Stimulated activated CD8-positive, alpha-beta memory T cell treated with anti-CD3 and anti-CD28 coated beads, Interleukin-12 subunit alpha, Interleukin-12 subunit beta, amount 100 ng/mL, for 24 hours (primary cell): Measurements from ENCODE around the gene BTBD6.

Experiments used
- DNase-seq: peaks from one replicate; pipeline ENCODE4 v3.0.0-alpha.2; 2020; ENCODE audit errors: extremely low read depth

Gene BTBD6

DNA sequence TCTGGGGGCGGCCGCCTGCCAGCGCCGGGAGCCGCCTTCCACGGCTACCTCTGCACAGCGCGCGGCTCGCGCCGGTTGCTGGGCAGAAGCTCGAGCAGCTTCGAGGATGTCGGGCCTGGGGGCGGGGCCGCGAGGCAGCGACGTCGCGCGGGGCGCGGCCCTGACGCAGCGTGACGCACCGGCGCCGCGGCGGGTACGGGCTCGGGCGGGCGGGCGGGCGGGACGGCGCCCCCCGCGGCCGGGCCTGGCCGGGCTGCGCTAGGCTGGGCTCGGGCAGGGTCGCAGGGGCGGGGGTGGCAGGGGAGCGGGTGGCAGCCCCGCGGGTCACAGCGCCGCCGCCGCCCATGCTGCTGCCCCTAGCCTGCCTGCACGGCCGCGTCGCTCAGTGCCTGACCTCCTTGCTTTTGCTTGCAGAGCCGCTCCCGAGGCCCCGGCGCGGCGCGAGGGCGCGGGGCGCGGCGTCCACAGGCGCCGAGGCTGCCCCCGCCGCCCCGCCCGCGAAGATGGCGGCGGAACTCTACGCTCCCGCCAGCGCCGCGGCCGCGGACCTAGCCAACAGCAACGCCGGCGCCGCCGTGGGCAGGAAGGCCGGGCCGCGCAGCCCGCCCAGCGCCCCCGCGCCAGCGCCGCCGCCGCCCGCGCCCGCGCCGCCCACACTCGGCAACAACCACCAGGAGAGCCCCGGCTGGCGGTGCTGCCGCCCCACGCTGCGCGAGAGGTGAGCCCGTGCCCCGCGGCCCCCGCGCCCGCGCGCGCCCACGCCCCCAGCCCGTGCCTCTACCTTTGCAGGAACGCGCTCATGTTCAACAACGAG, at the start of gene BTBD6:
Gene BTBD6, plus strand, starts transcription at position 166 of the 814 bp plus-strand sequence. Its CDS starts 179 bp downstream, at position 345.
- DNase-seq = peak; percentile 70

GRCh38 chr14:105198588-105198987, 49.7 kb upstream of the BTBD6 start:
- no peak for DNase-seq

- no peak for DNase-seq
These were observed 49.2 kb upstream of the BTBD6 start for GRCh38 chr14:105199093-105199492.

DNA sequence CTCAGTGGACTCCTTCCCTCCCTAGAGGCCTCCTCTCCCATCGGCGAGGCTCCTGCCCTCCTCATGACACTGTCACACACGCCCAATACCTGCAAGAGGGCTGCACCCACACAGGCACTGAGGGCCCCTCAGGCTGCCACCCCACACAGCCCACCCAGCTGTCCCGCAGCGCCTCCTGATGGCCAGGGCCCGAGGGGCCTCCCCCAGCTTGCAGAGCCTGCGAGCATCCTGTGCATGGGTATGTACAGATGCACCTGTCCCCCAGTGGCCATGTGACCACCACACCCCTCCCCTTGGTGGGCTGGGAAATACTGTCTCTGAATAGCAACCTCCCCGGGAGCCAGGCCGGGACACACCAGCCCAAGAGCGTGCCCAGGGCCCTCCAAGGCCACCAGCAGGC, 48.3 kb upstream of the BTBD6 start:
- no peak for DNase-seq

GRCh38 chr14:105200641-105201040, 47.7 kb upstream of the BTBD6 start:
- DNase-seq = no peak

DNA sequence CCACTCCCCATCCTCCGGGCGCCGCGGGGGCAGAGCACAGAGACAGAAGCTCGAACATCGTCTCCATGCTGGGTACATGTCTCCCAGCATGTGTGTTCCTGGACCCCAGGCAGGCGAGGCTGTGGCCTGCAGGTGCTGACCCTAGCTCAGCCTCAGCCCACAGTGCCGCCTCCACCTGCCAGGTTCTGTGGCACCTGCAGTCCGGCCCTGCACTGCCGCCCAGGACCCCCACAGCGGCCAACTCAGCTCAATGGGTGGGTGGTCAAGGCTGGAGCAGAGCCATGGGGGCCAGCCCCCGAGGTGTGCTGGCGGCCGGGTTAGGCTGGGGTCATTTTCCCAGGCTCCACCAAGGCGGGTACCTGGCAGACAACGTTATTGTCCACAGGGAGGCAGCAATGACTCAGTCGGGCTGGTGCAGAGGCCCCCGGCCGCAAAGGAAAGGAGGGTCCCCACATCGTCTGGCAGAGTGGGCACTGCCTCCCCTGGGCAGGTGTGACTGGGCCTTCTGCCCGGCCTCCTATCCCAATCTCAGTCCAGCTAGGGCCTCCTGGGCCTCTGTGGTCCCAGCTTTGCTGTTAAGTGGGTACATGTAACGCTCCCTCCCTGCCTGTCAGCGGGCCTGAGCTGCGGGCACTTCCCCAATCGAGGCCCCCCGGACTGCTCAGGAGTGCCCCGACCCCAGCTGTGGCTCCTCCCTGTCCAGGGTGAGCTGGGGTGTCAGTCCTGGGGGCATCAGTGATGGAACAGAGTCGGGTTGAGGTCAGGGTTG, 47.0 kb upstream of the BTBD6 start:
- DNase-seq = no peak

DNA sequence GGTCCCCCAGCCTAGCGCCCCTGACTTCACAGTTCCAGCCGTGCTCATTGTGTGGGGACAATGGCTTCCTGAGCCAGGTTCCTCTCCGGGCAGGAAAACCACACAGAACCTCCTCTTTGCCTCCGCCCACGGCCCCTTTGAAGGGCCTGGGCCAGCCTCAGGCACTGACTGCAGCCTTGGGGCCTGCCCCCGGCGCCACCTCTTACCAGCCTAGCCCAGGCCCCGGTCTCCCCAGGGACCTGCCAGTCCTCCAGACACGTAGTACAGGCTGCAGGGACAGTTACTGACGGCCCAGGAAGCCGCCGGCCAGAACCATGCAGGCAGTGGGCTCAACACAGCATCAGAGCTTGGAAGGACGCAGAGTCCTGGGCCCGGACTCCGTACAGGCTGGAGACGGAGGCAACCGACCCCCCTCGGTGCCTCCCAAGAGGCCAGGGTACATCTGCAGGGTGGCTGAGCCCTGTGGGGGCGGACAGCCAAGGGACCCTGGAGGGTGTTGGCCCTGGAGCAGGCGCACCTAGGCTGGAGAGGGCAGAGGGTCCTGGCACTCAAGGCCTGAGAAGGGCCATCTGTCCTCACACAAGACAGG, 46.3 kb upstream of the BTBD6 start:
- DNase-seq = no peak

DNA sequence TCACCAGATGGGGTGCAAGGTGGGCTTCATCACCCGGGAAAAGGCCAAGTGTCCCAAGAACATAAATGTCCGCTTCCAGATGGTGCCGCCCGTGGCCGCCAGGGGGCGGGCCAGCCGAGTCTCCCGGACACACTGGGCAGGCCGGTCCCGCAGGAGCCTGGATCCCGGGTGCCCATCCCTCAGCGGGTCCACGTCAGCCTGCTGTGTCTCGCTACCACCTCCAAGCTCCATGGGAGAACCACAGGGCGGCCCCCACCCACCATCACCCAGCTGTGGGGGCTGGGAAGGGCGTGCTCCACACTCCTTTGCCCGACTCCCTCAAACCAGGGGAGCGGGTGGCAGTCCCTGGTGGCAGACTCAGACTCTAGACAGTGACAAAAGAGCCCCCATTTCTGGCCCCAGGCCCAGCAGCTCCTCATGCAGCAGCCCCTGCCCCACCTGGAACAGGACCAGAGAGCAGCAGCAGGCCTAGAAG, 45.2 kb upstream of the BTBD6 start:
- no peak for DNase-seq

DNA sequence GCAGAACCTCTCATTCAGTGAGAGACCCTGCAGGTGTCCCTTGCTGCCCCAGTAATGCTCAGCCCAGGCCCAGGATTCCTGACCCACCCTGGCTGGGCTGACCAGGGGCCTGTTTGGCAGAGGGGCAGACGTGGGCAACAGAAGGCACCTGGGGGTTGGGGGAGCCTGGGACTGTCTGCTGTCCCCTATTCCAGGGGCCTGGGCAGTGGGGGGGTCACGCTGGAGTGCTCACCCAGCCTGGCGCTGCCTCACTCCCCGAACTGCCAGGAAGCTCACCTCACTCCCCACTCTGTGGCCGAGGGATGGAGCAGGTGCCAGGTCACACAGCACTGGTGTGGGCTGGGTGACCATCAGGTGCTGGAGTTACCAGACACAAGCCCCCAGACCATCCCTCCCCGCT, 44.6 kb upstream of the BTBD6 start:
- DNase-seq = no peak

- no peak for DNase-seq
These were observed 44.0 kb upstream of the BTBD6 start for GRCh38 chr14:105204206-105204930.

DNA sequence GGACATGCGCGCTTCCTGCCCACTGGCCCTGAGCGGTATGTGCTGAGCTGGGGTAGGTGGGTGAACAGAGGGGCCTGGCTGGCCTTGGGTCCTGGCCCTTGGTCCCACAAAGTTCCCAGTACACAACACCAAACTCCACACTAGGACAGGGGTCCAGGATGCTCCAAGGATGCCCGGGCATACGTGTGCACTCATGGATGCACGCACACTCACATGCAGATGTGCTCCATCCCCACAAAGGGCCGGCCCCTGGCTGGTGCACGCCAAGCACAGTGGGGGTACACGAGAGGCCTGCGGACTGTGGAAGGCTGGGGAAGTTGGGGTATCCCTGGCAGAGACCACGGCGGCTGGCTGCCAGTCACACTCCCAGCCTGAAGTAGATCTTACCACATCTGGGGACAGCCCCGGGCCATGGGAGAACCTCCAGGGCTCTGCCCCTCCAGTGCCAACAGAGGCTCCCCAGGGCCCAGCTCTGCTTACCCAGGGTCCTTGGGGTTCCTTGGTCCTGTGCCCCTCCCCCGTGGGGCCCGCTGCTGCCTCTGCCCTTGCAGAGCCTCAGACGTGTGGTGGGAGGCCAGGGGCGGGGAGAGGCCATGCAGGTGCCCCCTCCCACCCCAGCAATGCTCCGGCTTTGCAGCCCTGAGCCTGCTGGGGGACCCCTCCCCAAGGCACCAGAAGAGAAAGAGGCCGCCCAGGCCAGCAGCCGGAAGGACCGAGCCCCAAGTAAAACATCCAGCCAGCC, 43.2 kb upstream of the BTBD6 start:
- no peak for DNase-seq

DNA sequence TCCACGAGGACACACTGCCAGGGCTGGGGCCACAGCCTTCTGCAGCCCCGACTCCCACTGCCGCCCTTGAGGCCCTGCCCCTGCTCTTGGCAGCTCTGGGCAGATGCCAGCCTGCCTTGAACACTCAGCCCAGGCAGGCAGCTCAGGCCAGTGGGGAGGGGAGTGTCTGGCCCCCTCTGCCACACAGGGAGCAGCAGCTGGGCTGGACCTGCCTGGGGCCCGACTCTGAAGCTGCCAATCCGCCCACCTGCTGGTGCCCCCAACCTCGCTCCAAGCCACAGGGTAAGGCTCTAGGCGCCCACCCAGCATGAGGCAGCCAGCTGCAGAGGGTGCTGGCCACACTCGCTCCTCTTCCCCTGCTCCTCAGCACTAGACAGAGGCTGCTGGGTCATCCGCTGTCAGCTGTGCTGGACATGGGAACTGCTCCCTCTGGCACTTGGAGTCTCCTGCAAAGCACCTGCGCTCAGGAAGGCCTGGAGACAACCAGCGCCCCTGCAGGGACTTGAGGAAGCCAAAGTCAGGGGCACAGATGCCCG, 42.6 kb upstream of the BTBD6 start:
- no peak for DNase-seq

DNA sequence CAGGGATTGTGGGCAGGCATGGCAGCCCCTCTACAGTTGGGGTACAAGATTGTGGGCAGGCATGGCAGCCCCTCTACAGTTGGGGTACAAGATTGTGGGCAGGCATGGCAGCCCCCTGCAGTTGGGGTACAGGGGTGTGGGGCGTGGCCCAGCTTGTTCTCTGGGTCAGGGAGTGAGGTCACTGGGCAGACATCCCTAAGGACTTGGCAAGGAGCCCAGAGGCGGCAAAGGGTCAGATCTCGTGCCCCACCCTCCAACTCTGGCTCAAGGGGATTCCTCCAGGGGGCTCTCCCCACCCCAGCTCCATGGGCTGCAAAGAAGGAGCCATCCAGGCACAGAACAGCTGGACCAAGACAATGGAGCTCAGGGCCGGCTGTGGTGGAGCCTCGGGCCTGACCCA, 41.5 kb upstream of the BTBD6 start:
- no peak for DNase-seq

GRCh38 chr14:105207460-105207901, 40.9 kb upstream of the BTBD6 start:
- DNase-seq = no peak

GRCh38 chr14:105207996-105208737, 40.2 kb upstream of the BTBD6 start:
- no peak for DNase-seq

DNA sequence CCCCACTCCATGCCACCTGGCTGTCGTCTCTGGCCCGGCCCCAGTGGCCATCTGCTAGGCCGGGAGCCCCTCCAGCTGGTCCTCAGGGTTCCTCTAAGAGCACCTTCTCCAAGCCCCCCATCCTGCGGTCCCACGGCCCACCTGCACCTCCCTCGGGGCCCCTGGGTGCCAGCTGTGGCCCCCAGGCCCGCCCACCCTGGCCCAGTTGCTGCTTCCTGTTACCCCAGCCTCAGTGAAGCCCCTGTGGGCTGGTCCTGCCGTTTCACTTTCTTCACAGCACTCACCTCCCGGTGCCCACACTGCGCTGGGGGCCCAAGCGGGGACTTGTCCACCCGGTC, 39.6 kb upstream of the BTBD6 start:
- DNase-seq = no peak

GRCh38 chr14:105209091-105209490, 39.2 kb upstream of the BTBD6 start:
- no peak for DNase-seq

DNA sequence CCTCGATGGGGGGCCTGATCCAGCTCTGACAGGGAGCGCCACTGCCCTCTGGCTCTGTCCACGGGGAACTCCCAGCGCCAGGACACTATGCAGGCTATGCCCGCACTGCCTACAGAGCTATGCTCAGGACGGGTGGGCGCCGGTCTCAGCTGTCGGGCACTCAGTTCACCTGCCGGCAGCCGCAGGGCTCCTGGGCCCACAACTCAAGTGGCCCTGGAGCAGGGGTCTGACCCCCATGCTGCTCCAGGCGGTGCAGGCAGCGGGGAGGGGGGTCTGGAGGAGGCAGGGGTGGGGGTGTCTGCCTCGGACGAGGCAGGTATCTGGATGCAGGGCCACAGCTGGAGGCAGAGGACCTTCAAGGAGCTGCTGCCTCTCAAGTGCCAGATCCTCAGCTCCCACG, 38.7 kb upstream of the BTBD6 start:
- DNase-seq = no peak

- DNase-seq = no peak
These were observed 37.9 kb upstream of the BTBD6 start for GRCh38 chr14:105210266-105211025.
